ENCODE data around the gene IAPP.
"Not testable (repeated sequence)": the region's sequence is repeated elsewhere in the genome, so short reads cannot be mapped to it uniquely, and the experiment has no call there.

The IAPP gene

DNA sequence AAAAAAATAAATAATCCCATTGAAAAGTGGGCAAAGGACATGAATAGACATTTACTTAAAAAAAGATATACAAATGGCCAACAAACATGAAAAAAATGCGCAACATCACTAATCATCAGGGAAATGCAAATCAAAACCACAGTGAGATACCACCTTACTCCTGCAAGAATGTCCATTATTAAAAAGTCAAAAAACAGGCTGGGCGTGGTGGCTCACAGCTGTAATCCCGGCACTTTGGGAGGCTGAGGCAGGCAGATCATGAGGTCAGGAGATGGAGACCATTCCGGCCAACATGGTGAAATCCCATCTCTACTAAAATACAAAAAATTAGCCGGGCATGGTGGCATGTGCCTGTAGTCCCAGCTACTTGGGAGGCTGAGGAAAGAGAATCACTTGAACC, 8.6 kb downstream of the IAPP start:
- DNase-seq (ENCODE audit: low read depth): not testable (repeated sequence)

DNA sequence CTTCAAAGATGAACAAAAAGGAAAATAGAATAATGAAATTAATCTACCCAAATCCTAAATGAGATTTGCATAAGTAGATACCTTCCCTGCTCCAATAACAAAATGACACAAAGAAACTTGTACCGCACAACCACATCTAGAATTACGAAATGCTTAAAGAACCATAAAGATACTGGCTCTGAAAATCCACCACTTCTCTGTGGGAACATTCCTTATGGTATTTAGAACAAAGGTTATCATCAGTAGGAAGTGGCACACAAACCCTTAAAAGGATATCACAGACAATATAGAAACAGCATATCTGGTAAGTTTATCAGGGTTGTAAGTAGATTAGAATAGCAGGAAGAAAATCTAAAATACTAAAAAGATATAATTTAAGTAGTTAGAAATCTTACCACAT, 11.6 kb downstream of the IAPP start:
- no peak for DNase-seq (ENCODE audit: low read depth)

DNA sequence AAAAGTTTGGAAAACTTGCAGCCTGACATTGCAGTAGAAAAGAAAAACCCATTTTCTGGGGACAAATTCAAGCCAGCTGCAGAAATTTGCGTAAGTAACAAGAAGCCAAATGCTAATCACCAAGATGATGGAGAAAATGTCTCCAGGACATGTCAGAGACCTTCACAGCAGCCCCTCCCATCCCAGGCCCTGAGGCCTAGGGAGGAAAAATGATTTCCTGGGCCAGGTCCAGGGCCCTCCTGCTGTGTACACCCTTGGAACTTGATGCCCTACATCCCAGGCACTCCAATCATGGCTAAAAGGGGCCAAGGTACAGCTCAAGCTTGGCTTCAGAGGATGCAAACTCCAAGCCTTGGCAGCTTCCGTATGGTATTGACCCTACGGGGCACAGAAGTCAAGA, 14.5 kb downstream of the IAPP start:
- DNase-seq (ENCODE audit: low read depth): no peak

DNA sequence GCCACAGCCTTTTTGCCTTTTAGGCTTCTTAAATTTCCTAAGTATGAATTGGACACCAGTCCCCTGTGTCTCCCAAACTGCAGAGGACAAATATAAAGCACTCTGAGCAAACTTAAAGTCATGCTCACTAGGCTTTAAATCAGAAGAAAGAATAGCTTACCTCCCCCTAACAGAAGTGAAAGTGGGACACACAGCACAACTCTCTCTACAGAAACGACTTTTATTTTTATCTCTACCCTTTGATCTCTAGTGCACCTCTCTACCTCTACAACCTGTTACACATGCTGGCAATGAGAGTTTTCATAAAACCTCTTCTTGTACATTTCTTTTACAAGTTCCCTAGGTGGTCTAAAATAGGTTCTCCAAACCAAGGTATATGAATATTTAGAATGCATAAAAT, 19.7 kb downstream of the IAPP start:
- no peak for DNase-seq (ENCODE audit: low read depth)

DNA sequence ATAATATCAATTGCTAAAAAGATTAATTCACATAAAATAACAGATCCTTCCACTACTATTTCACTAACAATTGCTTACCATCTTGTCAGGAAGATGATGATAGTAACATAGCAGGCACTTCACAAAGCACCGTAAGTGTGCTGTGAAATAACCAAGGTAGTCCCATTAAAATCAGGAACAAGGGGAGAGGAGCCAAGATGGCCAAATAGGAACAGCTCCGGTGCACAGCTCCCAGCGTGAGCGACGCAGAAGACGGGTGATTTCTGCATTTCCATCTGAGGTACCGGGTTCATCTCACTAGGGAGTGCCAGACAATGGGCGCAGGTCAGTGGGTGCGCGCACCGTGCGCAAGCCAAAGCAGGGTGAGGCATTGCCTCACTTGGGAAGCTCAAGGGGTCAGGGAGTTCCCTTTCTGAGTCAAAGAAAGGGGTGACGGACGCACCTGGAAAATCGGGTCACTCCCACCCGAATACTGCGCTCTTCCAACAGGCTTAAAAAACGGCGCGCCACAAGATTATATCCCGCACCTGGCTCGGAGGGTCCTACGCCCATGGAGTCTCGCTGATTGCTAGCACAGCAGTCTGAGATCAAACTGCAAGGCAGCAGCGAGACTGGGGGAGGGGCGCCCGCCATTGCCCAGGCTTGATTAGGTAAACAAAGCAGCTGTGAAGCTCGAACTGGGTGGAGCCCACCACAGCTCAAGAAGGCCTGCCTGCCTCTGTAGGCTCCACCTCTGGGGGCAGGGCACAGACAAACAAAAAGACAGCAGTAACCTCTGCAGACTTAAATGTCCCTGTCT, 22.3 kb downstream of the IAPP start:
- not testable (repeated sequence) for DNase-seq (ENCODE audit: low read depth)

DNA sequence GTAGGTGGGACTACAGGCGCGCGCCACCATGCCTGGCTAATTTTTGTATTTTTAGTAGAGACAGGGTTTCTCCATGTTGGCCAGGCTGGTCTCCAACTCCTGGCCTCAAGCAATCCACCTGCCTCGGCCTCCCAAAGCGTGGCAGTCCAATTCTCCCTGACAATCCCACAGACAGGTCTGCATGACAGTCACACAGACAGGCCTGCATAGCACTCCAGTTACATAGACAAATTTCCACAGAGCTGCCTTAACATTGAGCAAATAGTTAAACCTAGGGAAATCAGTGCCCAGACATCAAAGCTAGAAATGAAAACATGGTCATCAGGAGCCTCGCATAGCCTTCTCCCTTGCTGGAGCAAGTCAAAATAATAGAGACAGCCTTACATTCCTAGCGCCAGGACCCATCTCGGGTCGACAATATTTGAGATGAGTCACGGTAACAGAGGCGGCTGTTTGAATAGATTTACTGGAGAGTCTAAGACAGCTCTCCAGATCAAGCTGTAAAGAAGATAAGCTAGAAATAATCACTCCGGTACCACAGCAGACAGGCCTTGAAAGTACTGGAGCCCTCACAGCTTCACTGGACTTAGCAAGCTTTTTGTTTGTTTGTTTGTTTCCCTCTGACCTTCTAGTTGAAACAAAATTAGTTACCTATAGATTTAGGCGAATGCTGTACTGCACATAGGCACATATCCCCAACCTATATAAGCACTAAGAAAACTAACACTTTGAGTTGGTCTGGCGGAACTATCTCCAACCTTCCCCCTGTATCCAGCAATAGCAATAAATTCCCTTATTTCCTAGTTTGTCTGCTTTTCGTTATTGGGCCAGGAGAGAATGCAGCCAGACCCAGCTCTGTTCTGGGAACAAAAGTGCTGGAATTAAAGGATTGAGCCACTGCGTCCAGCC, 40.9 kb downstream of the IAPP start:
- no peak for DNase-seq (ENCODE audit: low read depth)

DNA sequence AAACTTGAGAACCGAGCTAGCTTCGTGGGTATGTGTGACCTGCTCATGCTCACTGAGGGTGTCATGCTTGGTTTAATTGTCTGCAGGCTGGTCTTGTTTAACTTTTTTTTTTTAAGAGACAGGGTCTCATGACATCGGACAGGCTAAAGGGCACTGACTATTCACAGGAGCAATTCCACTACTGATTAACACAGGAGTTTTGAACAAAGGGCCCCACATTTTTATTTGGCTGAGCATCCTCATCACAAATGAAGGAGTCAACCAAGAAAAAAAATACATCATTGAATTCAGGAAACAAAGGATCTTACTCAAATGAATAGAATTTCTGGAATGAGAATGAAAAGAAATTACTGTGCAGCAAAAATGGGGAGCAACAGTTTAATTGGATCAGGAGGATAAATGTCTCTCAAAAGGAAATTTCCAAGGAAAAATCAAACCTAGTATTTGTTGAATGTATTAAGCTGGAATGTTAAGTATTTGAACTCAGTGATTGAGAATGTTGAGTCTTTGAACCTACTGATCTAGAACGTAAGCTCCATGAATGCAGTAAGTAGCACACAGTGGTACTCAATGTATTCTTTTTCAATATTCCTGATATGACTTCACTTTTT, 43.9 kb downstream of the IAPP start:
- no peak for DNase-seq (ENCODE audit: low read depth)

DNA sequence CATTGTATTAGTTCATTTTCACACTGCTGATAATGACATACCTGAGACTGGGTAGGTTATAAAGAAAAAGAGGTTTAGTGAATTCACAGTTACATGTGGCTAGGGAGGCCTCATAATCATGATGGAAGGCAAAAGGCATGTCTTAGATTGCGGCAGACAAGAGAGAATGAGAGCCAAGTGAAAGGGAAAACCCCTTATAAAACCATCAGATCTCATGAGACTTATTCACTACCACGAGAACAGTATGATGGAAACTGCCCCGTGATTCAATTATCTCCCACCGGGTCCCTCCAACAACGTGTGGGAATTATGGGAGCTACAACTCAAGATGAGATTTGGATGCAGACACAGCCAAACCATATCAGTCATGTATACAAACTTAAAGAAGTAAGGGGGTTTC, 45.7 kb downstream of the IAPP start:
- not testable (repeated sequence) for DNase-seq (ENCODE audit: low read depth)

DNA sequence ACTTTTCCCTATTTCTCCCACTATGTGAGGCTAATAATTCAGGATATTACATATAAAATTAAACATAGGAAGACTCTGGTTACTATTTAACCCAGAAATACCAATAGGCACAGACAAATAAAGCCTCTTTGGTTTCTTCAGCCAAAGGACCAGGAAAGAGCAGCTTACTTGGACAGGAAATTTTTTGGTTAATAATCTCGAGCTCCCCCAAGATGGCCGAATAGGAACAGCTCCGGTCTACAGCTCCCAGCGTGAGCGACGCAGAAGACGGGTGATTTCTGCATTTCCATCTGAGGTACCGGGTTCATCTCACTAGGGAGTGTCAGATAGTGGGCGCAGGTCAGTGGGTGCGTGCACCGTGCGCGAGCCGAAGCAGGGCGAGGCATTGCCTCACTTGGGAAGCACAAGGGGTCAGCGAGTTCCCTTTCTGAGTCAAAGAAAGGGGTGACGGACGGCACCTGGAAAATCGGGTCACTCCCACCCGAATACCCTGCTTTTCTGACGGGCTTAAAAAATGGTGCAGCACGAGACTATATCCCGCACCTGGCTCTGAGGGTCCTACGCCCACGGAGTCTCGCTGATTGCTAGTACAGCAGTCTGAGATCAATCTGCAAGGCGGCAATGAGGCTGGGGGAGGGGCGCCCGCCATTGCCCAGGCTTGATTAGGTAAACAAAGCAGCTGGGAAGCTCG, 46.5 kb downstream of the IAPP start:
- DNase-seq (ENCODE audit: low read depth): not testable (repeated sequence)

DNA sequence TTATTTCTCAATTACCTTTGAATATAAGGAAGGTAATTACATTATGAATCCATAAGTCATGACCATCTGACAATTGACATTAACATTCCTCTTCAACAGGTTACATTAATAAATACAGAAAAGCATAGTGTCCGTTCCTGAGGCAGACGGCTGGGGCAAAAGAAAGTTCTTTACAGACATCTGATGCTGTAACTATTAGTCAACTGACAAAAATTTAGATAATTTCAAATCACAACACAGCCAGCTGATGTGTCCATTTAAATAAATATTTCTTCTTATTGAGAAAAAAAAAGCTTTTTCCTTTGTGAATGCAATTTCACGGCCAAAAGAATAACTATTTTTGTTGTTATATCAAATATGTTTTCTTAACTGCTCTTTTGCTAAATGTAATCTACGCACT, 55.5 kb downstream of the IAPP start:
- DNase-seq (ENCODE audit: low read depth): no peak

Data from activated T-cell treated with anti-CD3 and anti-CD28 coated beads for 1 hour (primary cell).